Neural crest cell (in vitro differentiated cells): ENCODE data around the gene ADAMTS2. TPM values are rescaled to one million over a fixed set of nuclear protein-coding genes. Genes with fewer than 3 reads are reported as not detected.

Experiments used
- DNase-seq: peaks from one replicate; pipeline ENCODE4 v3.0.0; 2021; ENCODE audit warnings: low read depth, mixed read lengths, low spot score
- H3K27ac Mint-ChIP-seq: one replicate; pipeline ENCODE4 v1.8.0; 2021; ENCODE audit warnings: mild to moderate bottlenecking, mixed read lengths; ENCODE audit not compliant: unreplicated experiment
- H3K27me3 Mint-ChIP-seq: 2 replicates; pipeline ENCODE4 v1.8.0; 2021; ENCODE audit warnings: low read depth, mild to moderate bottlenecking, mixed read lengths
- H3K36me3 Mint-ChIP-seq: 2 replicates; pipeline ENCODE4 v1.8.0; 2021; ENCODE audit warnings: low read depth, mild to moderate bottlenecking, mixed read lengths
- H3K4me1 Mint-ChIP-seq: 2 replicates; pipeline ENCODE4 v1.8.0; 2021; ENCODE audit warnings: mixed read lengths
- H3K4me3 Mint-ChIP-seq: one replicate; pipeline ENCODE4 v1.8.0; 2021; ENCODE audit warnings: mild to moderate bottlenecking, mixed read lengths
- H3K9me3 Mint-ChIP-seq: 2 replicates; pipeline ENCODE4 v1.8.0; 2021; ENCODE audit warnings: mixed read lengths
- CTCF ChIP-seq: fragments of 200-600 bp; sonication (generic); conservative IDR thresholded peaks from 2 replicates; pipeline ENCODE4 v1.5.0; 2021; ENCODE audit warnings: antibody characterized with exemption, mild to moderate bottlenecking
- total RNA-seq: library from RNA; stranded (reverse); gene quantifications from 2 replicates; pipeline ENCODE4 v1.2.1, GENCODE V29; 2021

ADAMTS2 gene
- total RNA-seq, 1 donor from 2014 or later: 1.5 TPM

GRCh38 chr5:179251276-179251969 lies 93.8 kb downstream of the ADAMTS2 start:
- H3K27ac Mint-ChIP-seq: no peak overlapping the region

GRCh38 chr5:179250561-179251225 lies 94.6 kb downstream of the ADAMTS2 start:
- H3K27me3 Mint-ChIP-seq: no peaks in the 10 kb centered on the region
- H3K4me3 Mint-ChIP-seq: no peak overlapping the region
- no peak overlapping the region for H3K27ac Mint-ChIP-seq
- no peak for TF ChIP-seq CTCF
- H3K4me1 Mint-ChIP-seq: peaks cover 9% of the 10 kb centered on the region
- DNase-seq: no peak
- peaks cover 7% of the 10 kb centered on the region for H3K9me3 Mint-ChIP-seq
- H3K36me3 Mint-ChIP-seq: peaks cover 3% of the 10 kb centered on the region

More at GRCh38 chr5:179251276-179251969, 93.8 kb downstream of the ADAMTS2 start:
- Mint-ChIP-seq H3K4me3 (no peak overlapping the region), H3K36me3 (peaks cover 3% of the 10 kb centered on the region), H3K27me3 (no peaks in the 10 kb centered on the region), H3K9me3 (peaks cover 3% of the 10 kb centered on the region), H3K4me1 (peaks cover 9% of the 10 kb centered on the region)
- no peak for DNase-seq
- no peak for TF ChIP-seq CTCF

- TF ChIP-seq CTCF: no peak
- Mint-ChIP-seq H3K27me3 (no peaks in the 10 kb centered on the region), H3K36me3 (peaks cover 3% of the 10 kb centered on the region), H3K4me3 (no peak overlapping the region), H3K4me1 (peaks cover 22% of the 10 kb centered on the region), H3K27ac (no peak overlapping the region), H3K9me3 (peaks cover 7% of the 10 kb centered on the region)
- DNase-seq: no peak
These were observed 99.0 kb downstream of the ADAMTS2 start for GRCh38 chr5:179246227-179246626.

- DNase-seq: no peak
- Mint-ChIP-seq H3K4me1 (peaks cover 22% of the 10 kb centered on the region), H3K36me3 (peaks cover 3% of the 10 kb centered on the region), H3K9me3 (peaks cover 7% of the 10 kb centered on the region), H3K27ac (no peak overlapping the region), H3K4me3 (no peak overlapping the region), H3K27me3 (no peaks in the 10 kb centered on the region)
- no peak for TF ChIP-seq CTCF
These were observed 100.2 kb downstream of the ADAMTS2 start for GRCh38 chr5:179245031-179245430.

DNA sequence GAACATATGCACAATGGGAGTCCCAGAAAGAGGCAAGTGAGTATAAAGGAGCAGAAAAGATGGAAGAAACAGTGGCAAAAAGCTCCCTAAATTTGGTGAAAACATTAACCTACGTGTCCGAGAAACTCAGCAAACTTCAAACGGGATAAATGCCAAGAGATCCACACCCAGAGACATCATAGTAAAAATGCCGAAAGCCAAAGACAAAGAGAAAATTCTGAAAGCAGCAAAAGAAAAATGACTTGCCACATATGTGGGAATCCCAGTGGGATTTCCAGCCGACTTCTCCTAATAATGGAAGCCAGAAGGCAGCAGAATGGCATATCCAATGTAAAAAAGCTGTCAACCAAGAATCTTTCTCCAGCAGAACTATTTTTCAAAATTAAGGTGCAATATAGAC lies 101.2 kb downstream of the ADAMTS2 start:
- Mint-ChIP-seq H3K9me3 (peaks cover 10% of the 10 kb centered on the region), H3K4me3 (no peak overlapping the region), H3K27ac (no peak overlapping the region), H3K36me3 (peaks cover 4% of the 10 kb centered on the region), H3K27me3 (no peaks in the 10 kb centered on the region), H3K4me1 (peaks cover 22% of the 10 kb centered on the region)
- TF ChIP-seq CTCF: no peak
- no peak for DNase-seq
